ENCODE data around the gene PTPRG. TPM values are rescaled to one million over a fixed set of nuclear protein-coding genes. Genes with fewer than 3 reads are reported as not detected.

Gene PTPRG
- total and polyA plus RNA-seq, 2 experiments from 2014 or later = 8.5 to 34.9 TPM

DNA sequence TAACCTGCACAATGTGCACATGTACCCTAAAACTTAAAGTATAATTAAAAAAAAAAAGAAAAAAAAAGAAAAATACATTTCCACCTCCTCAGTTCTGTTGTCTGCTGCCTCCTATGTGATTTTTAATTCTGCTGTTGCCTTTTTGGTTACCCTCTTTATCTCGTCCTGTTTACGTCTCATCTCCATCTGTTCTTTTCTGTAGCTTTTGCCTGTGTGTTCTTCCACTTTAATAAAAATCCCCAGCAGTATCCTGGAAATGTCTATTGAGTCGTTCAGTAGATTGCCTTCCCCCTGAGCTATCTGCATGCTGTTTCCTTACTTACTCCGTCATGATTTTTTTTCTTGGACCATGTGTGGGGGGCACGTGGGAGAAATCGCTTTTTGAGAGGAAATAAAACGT lies 509.5 kb downstream of the PTPRG start:
- H3K4me1 ChIP-seq (ENCODE audit: insufficient read depth) = no peaks in the 10 kb centered on the region
- TF ChIP-seq CTCF (IDR thresholded peaks at IDR 0.05; ENCODE audit: poor library complexity) = no peak
- no peak for TF ChIP-seq EZH2 (IDR thresholded peaks at IDR 0.05; ENCODE audit: borderline replicate concordance)
- TF ChIP-seq EZH2phosphoT487 (IDR thresholded peaks at IDR 0.05; ENCODE audit: low read depth, severe bottlenecking, unreplicated experiment) = no peak

GRCh38 chr3:62073038-62073437 lies 511.7 kb downstream of the PTPRG start:
- Histone ChIP-seq H3K79me2 (no peaks in the 10 kb centered on the region), H2AFZ (no peak overlapping the region), H3K36me3 (replicated peaks; ENCODE audit: insufficient read depth, low read depth) (no peaks in the 10 kb centered on the region), H3K27ac (no peak overlapping the region), H3K4me2 (no peak overlapping the region), H4K20me1 (ENCODE audit: insufficient read depth, poor library complexity, severe bottlenecking) (no peaks in the 10 kb centered on the region), H3K4me1 (ENCODE audit: insufficient read depth) (no peaks in the 10 kb centered on the region), H3K9me2 (replicated peaks; ENCODE audit: insufficient read depth) (no peaks in the 10 kb centered on the region), H3K4me3 (no peak overlapping the region), H3K27me3 (no peaks in the 10 kb centered on the region), H3K9me3 (ENCODE audit: low read depth) (no peaks in the 10 kb centered on the region)
- no peak for DNase-seq (ENCODE audit: low spot score)
- no peak for TF ChIP-seq EZH2phosphoT487 (IDR thresholded peaks at IDR 0.05; ENCODE audit: low read depth, severe bottlenecking, unreplicated experiment)
- no peak for TF ChIP-seq CTCF (IDR thresholded peaks at IDR 0.05; ENCODE audit: poor library complexity)
- no peak for TF ChIP-seq EZH2 (IDR thresholded peaks at IDR 0.05; ENCODE audit: borderline replicate concordance)
- WGBS (ENCODE audit: low lambda C conversion rate, missing lambda C conversion rate) = 97% methylated on average over 1 of the region's 1 CpG

More for the DNA sequence above, 509.5 kb downstream of the PTPRG start:
- H4K20me1 ChIP-seq (ENCODE audit: insufficient read depth, poor library complexity, severe bottlenecking) = no peaks in the 10 kb centered on the region
- H3K79me2 ChIP-seq = no peaks in the 10 kb centered on the region
- no peaks in the 10 kb centered on the region for H3K27me3 ChIP-seq
- no peak overlapping the region for H2AFZ ChIP-seq
- no peaks in the 10 kb centered on the region for H3K36me3 ChIP-seq (replicated peaks; ENCODE audit: insufficient read depth, low read depth)
- DNase-seq (ENCODE audit: low spot score) = no peak
- no peaks in the 10 kb centered on the region for H3K9me2 ChIP-seq (replicated peaks; ENCODE audit: insufficient read depth)
- H3K9me3 ChIP-seq (ENCODE audit: low read depth) = no peaks in the 10 kb centered on the region
- no peak overlapping the region for H3K4me2 ChIP-seq
- H3K27ac ChIP-seq = no peak overlapping the region
- 55% methylated on average over 7 of the region's 7 CpGs for WGBS (ENCODE audit: low lambda C conversion rate, missing lambda C conversion rate)
- no peak overlapping the region for H3K4me3 ChIP-seq

GRCh38 chr3:62084558-62084957 lies 523.2 kb downstream of the PTPRG start:
- no peak for DNase-seq (ENCODE audit: low spot score)
- H3K4me3 ChIP-seq = no peak overlapping the region
- WGBS (ENCODE audit: low lambda C conversion rate, missing lambda C conversion rate) = 70% methylated on average over 2 of the region's 2 CpGs
- no peaks in the 10 kb centered on the region for H3K79me2 ChIP-seq
- TF ChIP-seq EZH2phosphoT487 (IDR thresholded peaks at IDR 0.05; ENCODE audit: low read depth, severe bottlenecking, unreplicated experiment) (no peak), EZH2 (IDR thresholded peaks at IDR 0.05; ENCODE audit: borderline replicate concordance) (no peak), CTCF (IDR thresholded peaks at IDR 0.05; ENCODE audit: poor library complexity) (no peak)
- no peaks in the 10 kb centered on the region for H4K20me1 ChIP-seq (ENCODE audit: insufficient read depth, poor library complexity, severe bottlenecking)
- H3K4me1 ChIP-seq (ENCODE audit: insufficient read depth) = no peaks in the 10 kb centered on the region
- H3K27ac ChIP-seq = no peak overlapping the region
- H3K36me3 ChIP-seq (replicated peaks; ENCODE audit: insufficient read depth, low read depth) = no peaks in the 10 kb centered on the region
- no peak overlapping the region for H2AFZ ChIP-seq
- H3K4me2 ChIP-seq = no peak overlapping the region
- no peaks in the 10 kb centered on the region for H3K9me2 ChIP-seq (replicated peaks; ENCODE audit: insufficient read depth)
- H3K27me3 ChIP-seq = no peaks in the 10 kb centered on the region
- H3K9me3 ChIP-seq (ENCODE audit: low read depth) = no peaks in the 10 kb centered on the region
